GM21447 (cell line): Measurements from ENCODE around the gene RHBDF2.
A peak's percentile ranks its signal among the peaks of the same experiment; 100 is the strongest.
"Not testable (repeated sequence)": the region's sequence is repeated elsewhere in the genome, so short reads cannot be mapped to it uniquely, and the experiment has no call there.

Experiments
- ATAC-seq: cut with Tn5 transposase; IDR thresholded peaks from one replicate; pipeline ENCODE4 v1.9.1; 2021; ENCODE audit not compliant: unreplicated experiment

Gene RHBDF2

DNA sequence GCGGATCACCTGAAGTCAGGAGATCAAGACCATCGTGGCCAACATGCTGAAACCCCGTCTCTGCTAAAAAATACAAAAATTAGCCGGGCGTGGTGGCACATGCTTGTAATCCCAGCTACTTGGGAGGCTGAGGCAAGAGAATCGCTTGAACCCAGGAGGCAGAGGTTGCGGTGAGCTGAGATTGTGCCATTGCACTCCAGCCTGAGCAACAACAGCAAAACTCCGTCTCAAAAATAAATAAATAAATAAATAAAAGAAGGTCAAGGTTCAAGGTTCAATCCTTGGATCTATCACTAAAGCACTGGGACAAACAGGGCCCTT, 24.2 kb upstream of the RHBDF2 start:
- ATAC-seq, result not testable (repeated sequence)

- no peak for ATAC-seq
Measured at GRCh38 chr17:76524598-76525512, 23.6 kb upstream of the RHBDF2 start.

- ATAC-seq, result no peak
Measured at GRCh38 chr17:76523084-76524037, 22.1 kb upstream of the RHBDF2 start.

DNA sequence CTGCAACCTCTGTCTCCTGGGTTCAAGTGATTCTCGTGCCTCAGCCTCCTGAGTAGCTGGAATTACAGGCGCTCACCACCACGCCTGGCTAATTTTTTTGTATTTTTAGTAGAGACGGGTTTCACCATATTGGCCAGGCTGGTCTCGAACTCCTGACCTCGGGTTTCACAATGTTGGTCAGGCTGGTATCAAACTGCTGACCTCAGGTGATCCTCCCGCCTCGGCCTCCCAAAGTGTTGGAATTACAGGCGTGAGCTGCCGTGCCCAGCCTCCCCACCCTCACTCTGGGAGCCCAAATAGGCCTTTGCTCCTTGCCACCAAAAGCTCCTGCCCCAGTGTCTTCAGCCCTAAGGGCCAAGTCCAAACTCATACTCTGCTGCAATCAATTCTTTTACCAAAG, 20.5 kb upstream of the RHBDF2 start:
- not testable (repeated sequence) for ATAC-seq

- no peak for ATAC-seq
Measured at GRCh38 chr17:76521262-76521661, 20.0 kb upstream of the RHBDF2 start.

- no peak for ATAC-seq
Measured at GRCh38 chr17:76519048-76519966, 18.1 kb upstream of the RHBDF2 start.

- ATAC-seq, result no peak
Measured at GRCh38 chr17:76517638-76518038, 16.4 kb upstream of the RHBDF2 start.

GRCh38 chr17:76515274-76515949, 14.2 kb upstream of the RHBDF2 start:
- peak; percentile 56 for ATAC-seq

DNA sequence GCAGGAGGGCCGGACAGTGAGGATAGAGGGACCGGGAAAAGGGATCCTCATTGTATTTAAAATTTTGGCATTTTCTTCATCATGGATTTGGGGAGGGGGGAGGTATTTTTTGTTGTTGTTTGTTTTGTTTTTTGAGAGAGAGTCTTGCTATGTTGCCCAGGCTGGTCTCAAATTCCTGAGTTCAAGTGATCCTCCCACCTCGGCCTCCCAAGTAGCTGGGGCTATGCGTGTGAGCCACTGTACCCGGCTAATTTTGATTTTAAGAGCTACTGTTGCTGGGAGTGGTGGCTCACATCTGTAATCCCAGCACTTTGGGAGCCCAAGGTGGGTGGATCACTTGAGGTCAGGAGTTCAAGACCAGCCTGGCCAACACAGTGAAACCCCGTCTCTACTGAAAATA, 13.1 kb upstream of the RHBDF2 start:
- ATAC-seq, result not testable (repeated sequence)

DNA sequence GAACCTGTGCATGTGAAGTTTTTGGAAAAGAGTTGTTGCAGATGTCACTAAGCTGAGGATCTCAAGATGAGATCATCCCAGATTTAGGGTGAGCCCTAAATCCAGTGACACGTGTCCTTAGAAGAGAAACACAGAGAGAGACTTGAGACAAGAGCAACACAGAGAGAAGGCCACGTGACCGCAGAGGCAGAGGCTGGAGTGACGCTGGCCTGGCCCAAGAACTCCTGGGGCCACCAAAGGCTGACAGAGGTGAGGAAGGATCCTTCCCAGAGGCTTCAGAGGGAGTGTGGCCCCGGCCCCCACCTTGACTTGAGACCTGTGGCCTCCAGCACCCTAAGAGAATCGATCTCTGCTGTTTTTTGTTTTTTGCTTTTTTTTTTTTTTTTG, 12.1 kb upstream of the RHBDF2 start:
- ATAC-seq, result no peak

DNA sequence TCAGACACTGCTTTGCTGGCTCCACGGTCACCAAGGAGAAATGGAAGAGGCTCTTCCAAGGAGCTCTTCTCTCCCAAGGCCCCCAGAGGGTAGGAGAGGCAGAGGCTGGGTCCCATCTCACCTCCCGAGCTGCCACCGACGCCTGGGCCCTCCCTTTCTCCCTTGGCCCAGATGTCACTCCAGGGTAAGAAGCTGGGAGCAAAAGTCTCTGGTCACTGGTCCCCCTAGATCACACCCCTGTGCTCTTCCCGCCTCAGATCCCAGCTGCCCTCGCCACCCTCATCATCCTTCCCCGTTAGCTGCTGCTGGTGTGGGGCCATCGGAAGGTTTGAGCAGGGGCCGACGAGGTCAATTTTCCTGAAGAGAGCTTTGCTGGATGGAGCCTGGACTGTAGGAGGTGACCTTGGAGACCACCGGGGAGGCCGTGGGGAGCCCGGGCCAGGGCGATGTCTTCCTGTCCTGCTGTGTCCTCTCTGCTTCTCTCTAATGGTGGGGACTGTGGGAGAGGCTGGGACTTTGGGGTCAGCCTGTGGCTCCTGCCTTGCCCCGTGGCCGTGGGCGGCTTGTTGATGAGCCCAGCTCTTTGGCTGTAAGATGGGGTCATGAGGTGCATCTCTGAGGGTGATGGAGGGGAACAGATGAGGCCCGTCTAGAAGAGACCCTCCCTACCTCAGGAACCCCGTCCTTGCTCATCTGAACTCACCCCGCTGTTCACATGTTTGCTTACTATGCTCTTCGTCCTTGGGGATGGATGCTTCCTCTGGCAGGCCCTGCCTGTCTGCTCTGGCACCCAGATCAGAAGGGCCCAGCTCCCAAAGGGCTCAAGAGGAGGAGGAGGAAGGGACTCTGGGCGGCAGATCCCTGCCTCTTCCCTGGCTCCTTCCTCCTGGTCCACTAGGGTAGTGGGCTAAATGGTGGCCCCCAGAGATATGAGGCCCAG, 11.4 kb upstream of the RHBDF2 start:
- no peak for ATAC-seq

GRCh38 chr17:76511668-76512365, 10.6 kb upstream of the RHBDF2 start:
- no peak for ATAC-seq

DNA sequence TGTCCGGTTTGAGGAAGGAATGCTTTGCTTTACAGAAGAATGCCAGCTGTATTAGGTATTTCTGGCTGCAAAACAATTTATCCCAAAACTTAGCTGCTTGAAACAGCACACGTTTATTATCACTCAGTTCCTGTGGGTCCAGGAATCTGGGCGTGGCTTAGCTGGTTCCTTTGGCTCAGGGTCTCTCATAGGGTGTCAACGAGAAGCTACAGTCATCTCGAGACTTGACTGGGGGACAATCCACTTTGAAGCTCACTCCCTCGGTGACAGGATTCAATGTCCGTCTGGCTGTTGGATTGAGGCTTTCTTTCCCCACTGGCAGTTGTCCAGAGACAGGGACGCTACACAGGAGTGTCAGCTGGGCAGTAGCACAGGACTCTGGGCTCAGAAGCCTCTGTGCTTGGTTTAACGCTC, 9.6 kb upstream of the RHBDF2 start:
- no peak for ATAC-seq

DNA sequence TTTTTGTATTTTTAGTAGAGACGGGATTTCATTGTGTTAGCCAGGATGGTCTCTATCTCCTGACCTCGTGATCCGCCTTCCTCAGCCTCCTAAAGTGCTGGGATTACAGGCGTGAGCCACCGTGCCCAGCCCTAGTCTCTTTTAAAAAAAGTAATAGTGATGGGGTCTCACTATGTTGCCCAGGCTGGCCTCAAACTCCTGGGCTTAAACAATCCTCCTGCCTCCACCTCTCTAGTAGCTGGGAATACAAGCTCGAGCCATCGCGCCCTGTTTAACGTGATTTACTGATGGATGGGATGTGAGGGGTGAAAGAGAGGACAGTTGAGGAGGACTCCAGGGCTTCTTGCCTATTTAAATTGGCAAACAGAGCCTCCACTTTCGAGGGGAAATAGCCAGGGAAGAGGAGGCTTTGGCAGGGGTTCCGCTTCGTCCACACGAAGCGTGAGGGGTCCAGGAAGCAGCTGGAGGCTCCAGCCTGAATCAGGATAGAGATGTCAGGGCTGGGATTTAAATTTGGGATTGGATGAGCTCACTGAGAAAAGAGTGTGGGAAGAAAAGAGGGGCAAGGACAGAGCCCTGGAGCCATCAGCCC, 7.3 kb upstream of the RHBDF2 start:
- not testable (repeated sequence) for ATAC-seq

DNA sequence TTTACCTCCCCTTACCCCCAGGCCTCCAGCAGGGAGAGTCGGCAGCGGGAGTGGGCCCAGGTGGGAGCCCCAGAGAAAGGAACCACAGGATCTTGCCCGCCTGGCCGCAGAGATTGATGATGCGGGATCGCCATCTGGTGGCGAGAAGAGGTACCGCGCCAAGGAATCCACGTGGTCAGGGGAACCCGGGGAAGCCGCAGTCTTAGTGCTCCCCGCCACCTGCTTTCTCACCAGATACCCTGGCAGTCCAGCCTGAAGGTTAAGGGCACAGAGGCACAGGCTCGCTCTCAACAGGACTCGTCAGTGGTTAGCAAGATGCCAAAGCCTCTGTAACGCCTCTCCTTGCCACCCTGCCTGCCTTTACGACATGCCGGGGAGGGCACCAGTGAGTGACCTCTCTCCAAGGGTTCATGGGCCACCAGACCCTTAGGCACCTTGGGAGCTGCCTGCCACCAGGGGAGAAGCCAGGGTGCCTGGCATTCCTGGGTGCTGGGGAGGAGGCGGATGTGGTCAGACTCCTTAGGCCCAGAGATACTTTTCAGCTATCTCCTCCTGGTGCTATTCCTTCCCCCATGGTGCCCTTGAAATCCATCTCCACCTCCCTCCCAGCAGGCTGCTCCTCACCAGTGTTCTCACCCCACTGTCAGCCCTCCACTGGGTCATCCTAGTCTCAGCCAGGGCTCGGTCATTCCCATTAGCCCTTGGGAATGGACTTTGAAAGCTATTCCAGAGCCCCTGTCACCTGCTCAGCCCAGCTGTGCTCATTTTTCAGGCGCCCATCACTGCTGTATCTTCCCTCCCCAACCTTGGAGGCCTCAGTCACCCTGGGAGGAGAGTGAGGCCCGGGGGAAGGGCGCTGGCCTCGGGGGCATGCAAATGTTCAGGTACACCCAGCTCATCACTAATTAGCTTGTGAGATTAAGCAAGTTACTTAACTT, 5.5 kb upstream of the RHBDF2 start:
- no peak for ATAC-seq

DNA sequence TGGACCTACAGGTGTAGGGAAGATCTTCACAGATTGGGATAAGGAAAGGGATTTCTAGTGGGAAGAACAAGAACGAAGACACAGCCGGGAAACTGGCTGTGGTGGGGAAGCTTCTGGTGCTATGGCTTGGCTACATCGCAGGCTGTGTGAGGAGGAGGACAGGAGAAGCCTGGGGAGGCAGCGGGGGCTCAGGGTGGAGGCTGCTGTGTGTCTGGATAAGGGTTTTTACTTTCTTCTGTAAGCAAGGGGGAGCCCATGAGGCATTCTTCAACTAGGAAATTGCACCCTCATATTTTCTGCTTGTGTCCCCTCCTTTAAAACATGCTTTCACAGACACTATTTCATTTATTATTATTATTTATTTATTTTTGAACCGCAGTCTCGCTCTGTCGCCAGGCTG, 2.9 kb upstream of the RHBDF2 start:
- ATAC-seq, result no peak
